NOMO-1 treated with DMSO at 0.1 percent for 48 hours (cell line): ENCODE results near the gene CYB561A3.

Experiments
- DNase-seq: peaks from one replicate; lab custom pipeline; 2025; ENCODE audit not compliant: unreplicated experiment; lab: John Stamatoyannopoulos, UW

The CYB561A3 gene

GRCh38 chr11:61369372-61370348, 8.0 kb upstream of the CYB561A3 start:
- no peak for DNase-seq

DNA sequence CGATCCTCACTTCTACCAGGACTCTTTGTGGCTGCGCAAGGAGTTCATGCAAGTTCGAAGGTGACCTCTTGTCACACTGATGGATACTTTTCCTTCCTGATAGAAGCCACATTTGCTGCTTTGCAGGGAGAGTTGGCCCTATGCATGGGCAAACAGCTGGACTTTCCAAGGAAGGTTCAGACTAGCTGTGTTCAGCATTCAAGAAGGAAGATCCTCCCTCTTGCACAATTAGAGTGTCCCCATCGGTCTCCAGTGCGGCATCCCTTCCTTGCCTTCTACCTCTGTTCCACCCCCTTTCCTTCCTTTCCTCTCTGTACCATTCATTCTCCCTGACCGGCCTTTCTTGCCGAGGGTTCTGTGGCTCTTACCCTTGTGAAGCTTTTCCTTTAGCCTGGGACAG, 7.0 kb upstream of the CYB561A3 start:
- no peak for DNase-seq

- DNase-seq, result no peak
Observed at GRCh38 chr11:61367406-61367805, 5.7 kb upstream of the CYB561A3 start.

DNA sequence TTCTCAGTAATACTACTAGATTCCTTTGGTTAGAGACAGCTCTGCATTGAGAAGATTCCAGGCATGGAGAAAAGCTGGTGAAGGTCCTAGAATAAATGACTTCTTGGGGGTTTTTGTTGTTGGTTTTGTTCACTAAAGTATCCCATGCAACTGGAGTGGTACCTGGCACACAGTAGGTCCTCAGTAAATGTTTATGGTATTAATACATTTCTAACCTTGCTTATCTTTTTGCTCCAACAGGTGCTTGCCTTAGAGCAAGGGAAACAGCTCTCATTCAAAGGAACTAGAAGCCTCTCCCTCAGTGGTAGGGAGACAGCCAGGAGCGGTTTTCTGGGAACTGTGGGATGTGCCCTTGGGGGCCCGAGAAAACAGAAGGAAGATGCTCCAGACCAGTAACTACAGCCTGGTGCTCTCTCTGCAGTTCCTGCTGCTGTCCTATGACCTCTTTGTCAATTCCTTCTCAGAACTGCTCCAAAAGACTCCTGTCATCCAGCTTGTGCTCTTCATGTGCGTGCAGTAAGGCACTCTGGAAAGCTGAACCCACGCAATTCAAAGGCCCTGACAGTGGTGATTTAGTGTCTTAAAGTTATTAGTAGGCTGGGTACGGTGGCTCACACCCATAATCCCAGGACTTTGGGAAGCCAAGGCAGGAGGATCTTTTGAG, 2.5 kb upstream of the CYB561A3 start:
- DNase-seq, result no peak

DNA sequence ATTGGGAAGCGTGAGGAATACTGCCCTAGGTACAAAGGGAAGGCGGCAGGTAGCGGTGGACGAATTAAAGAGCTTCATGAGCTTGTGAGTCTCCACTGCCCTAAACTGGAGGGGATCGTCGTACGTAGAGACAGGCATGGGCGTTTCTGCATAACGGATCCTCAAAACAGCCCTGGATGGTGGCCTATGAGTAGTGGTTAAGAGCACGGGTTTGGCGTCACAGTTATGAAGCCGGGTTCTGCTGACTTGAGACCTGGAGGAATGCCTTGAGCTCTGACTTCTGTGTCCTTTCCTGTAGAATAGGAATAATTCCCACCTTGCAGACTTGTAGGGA, 827 bp upstream of the CYB561A3 start:
- DNase-seq, result peak; percentile 40

- DNase-seq, result no peak
Observed at GRCh38 chr11:61361237-61361740, 393 bp downstream of the CYB561A3 start.

- peak; percentile 30 for DNase-seq
Observed at GRCh38 chr11:61359516-61359915, 2.2 kb downstream of the CYB561A3 start.

GRCh38 chr11:61358566-61358965, 3.1 kb downstream of the CYB561A3 start:
- DNase-seq, result no peak

DNA sequence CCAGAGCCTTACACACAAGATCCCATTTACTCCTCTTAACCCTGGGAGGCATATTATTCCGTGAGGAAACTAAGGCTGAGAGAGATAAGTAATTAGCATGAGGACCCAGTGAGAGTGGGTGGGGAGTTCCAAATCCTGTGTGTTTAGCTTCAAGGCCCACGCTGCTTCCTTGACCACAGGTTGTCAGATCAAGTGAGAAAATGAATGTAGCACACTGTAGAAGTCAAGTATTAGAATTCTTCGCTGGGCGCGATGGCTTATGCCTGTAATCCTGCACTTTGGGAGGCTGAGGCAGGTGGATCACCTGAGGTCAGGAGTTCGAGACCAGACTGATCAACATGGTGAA, 3.8 kb downstream of the CYB561A3 start:
- no peak for DNase-seq

DNA sequence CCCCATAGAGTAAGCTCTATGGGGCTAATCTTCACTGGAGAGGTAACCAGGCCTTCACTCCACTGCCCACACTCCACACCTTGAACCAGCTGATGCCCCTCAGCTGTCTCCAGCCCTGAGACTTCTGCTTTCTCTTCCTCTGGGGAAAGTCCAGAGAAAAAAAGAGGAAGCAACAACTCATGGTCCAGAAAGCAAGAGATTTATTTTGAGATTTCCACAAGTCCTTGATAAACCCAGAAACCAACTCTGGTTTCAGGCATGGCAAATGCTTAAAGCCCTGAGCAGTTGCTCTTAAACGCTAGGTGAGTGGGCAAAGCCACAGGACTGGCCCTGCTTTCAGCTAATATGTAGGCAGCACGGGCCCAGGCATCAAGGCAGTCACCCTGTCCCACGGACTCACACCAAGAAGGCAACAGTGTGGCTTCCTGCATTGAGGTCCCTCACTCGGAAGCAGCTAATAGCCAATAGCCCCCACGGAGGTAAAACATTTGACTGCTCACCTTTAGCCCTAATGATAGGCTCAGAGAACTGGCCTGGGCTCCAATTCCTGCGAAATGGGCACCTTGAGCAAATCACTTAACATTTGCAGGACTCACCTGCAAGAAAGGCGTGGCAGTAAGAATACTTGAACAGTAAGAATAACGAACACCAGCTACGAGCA, 4.3 kb downstream of the CYB561A3 start:
- peak; percentile 90 for DNase-seq

- no peak for DNase-seq
Observed at GRCh38 chr11:61356706-61357105, 5.0 kb downstream of the CYB561A3 start.

- no peak for DNase-seq
Observed at GRCh38 chr11:61354208-61354607, 7.5 kb downstream of the CYB561A3 start.

DNA sequence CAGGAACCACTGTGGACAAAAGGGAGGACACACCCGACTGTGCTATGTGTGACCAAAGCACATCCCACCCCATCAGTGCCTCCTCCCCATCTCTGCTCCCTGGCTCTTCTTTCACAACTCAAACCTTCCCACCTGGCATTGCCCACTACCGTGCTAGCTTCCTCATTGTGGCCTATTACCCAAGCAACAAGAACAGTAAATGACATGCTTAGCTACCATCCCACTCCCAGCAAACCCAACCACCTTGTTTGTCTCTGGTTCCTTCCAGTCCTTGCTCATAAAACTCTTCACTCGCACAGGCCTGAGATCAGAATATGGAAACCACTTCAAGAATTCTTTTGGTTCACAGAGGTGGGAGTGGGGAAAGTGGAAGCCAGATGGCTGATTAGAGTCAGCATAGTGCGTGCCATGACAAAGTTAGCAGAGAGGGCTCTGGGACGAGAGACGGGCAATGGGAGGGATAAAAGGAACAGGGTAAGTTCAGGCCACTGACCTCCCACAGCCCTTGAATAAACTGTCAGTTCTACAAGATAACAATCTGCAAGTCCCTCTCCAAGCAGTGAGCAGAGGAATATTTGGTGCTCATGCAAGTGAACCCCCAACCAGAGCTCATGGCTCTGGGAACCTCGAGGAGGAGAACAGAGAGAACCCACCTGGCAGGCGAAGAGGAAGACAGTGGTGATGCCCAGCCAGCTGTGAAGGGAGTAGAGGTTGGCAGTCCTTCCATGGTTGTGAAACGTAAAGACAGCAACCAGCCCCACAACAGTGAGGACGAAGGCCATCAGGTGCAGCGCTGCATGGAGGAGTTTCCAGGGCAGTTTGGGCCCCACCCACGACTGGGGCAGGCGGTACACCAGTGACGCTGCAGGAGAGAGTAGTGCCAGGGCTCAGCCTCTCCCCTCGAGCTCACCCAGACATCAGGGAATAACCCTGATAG, 8.3 kb downstream of the CYB561A3 start:
- DNase-seq, result no peak

DNA sequence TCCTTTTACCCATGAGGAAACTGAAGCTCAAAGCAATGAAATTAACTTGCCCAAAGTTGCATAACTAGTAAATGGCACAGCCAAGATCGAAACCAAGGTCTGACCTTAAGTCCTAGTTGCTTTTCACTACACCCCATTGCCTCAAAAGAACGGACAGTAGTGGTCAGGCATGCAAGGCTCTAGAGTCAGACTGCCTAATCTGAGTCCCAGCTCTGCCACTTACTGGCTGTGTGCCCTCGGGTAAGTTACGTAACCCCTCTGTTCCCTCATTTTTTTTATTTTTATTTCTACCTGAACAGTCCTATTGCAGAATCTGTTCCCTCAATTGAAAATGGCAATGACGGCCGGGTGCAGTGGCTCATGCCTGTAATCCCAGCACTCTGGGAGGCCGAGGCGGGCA, 9.6 kb downstream of the CYB561A3 start:
- DNase-seq, result no peak

- no peak for DNase-seq
Observed at GRCh38 chr11:61350803-61351202, 10.9 kb downstream of the CYB561A3 start.

DNA sequence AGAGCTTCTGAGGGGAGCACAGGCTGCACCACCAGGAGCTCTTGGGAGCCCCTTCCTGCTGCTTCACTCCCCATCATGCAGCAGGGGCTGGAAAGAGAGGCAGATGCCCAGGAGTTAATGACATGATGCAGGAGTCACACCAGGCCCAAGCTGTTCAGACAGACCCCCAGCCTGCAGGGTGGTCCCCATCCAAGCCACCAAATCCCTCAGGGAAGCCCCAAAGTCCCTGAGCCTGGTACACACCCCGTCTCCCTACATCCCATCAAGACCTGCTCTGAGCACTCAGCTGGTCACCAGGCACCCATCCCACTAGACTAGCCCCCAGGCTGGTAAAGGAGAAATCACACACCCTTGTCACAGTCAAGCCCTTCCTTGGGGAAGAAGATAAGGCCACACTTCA, 11.3 kb downstream of the CYB561A3 start:
- DNase-seq, result no peak

- DNase-seq, result no peak
Observed at GRCh38 chr11:61349916-61350315, 11.8 kb downstream of the CYB561A3 start.

DNA sequence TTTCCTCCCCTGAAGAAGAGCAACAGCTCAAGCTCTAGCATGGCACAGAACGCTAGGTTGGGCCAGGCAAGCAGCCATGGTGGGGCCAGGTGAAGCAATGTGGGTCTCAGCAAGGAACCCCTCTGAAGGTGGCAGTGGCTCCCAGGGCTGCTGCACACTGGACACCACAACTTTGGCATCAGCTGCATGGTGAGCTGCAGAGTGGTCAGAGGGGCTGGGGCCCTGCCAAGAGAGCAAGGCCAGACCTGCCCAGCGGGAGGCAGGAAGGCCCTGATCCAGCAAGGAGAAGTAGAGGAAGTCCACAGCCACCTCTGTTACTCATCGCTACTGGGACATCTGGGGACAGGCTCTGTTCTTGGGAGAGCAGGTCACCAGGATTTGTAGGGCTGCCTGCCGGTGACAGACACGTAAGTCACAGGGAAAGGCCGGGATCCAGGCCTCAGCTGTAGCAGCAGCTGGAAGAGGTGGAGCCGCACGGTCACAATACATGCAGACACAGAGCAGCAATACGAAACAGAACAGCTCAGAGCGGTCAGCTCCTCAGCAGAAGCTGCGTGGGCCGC, 12.4 kb downstream of the CYB561A3 start:
- DNase-seq, result no peak

DNA sequence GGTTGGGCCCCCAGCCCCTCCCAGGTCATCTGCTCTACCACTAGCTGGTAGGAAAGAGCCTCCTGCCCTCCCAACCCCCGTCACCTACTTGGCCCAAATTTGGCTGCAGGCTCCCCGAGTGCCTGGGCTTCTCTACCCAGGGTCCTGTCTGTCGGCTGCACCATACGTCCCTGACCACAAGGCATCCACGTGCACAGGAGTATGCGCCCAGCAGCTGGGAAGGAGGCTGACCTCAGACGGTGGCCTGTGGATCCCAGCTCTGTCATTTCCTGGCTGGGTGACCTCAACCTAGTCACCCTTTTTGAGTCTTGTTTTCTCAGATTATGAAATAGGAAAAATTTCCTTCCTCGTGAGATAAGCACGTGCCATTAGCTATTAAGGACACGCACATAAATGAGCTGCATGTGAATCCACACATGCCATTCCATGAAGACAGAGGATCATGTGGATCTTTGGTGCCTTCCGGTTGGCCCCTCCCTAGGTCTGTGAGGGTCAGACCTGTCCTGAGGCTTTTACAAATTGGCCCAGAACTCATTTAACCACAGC, 13.7 kb downstream of the CYB561A3 start:
- DNase-seq, result no peak
